HEK293 (cell line): ENCODE measurements around the gene TEX28.

Experiments used
- CTCF ChIA-PET: fragments of 350-600 bp; formaldehyde crosslinking; extraction: SDS; loops from one replicate; lab custom pipeline; 2021; ENCODE audit warnings: antibody characterized with exemption; lab: Yijun Ruan, JAX
- POLR2A ChIA-PET: fragments of 300-600 bp; formaldehyde crosslinking; extraction: SDS; loops from one replicate; lab custom pipeline; 2020; ENCODE audit warnings: antibody characterized with exemption, inconsistent platforms; lab: Yijun Ruan, JAX
- H3K27ac ChIP-seq: fragments of 200-500 bp; sonication (Bioruptor generic); 2 replicates; pipeline ENCODE4 v1.5.1; 2014; ENCODE audit warnings: low read depth, low read length, control low read depth, inconsistent platforms; ENCODE audit errors: extremely low read depth
- H3K36me3 ChIP-seq, 2 experiments: fragments of 200-500 bp in 1 of 2; sonication (Bioruptor generic) in 1 of 2; 1 replicate in 1 of 2; 2 replicates in 1 of 2; pipeline ENCODE4 v1.5.1; 2014 to 2017; ENCODE audit warnings: inconsistent platforms in 2 of 2, low read length in 2 of 2; ENCODE audit not compliant: control insufficient read depth in 2 of 2, insufficient read depth in 1 of 2
- H3K4me1 ChIP-seq: fragments of 200-500 bp; sonication (Bioruptor generic); 2 replicates; pipeline ENCODE4 v1.5.1; 2014; ENCODE audit warnings: mild to moderate bottlenecking, low read length, inconsistent platforms; ENCODE audit not compliant: control insufficient read depth, insufficient read depth
- H3K4me3 ChIP-seq: 2 replicates; pipeline ENCODE4 v1.5.1; 2011; ENCODE audit warnings: low read depth, mild to moderate bottlenecking, control low read depth, low read length, moderate library complexity
- H3K9me3 ChIP-seq: fragments of 200-500 bp; sonication (Bioruptor generic); 2 replicates; pipeline ENCODE4 v1.5.1; 2014; ENCODE audit warnings: low read depth, low read length, inconsistent platforms; ENCODE audit not compliant: control insufficient read depth, insufficient read depth
- AEBP2 ChIP-seq: fragments of 450-650 bp; formaldehyde crosslinking; IDR thresholded peaks from 2 replicates; pipeline ENCODE4 v1.5.1; 2016; ENCODE audit warnings: missing biosample characterization, missing genetic modification characterization, borderline replicate concordance
- GLIS1 ChIP-seq: fragments of 450-650 bp; formaldehyde crosslinking; IDR thresholded peaks from 2 replicates; pipeline ENCODE4 v1.5.1; 2016; ENCODE audit warnings: missing biosample characterization, missing genetic modification characterization
- TRIM28 ChIP-seq: IDR thresholded peaks from 2 replicates; pipeline ENCODE4 v1.6.1; 2011; ENCODE audit warnings: low read length, control low read depth, borderline replicate concordance
- ZBTB17 ChIP-seq: fragments of 450-650 bp; formaldehyde crosslinking; IDR thresholded peaks from 2 replicates; pipeline ENCODE4 v1.5.1; 2016; ENCODE audit warnings: missing biosample characterization, missing genetic modification characterization
- ZBTB20 ChIP-seq: fragments of 450-650 bp; formaldehyde crosslinking; IDR thresholded peaks from 2 replicates; pipeline ENCODE4 v1.5.1; 2016; ENCODE audit warnings: missing biosample characterization, missing genetic modification characterization
- ZEB2 ChIP-seq: fragments of 450-650 bp; formaldehyde crosslinking; IDR thresholded peaks from 2 replicates; pipeline ENCODE4 v1.5.1; 2016; ENCODE audit warnings: missing biosample characterization, missing genetic modification characterization
- ZFHX2 ChIP-seq: fragments of 450-650 bp; formaldehyde crosslinking; conservative IDR thresholded peaks from 2 replicates; pipeline ENCODE4 v1.5.1; 2016; ENCODE audit warnings: missing biosample characterization, missing genetic modification characterization
- ZIC2 ChIP-seq: fragments of 450-650 bp; formaldehyde crosslinking; IDR thresholded peaks from 2 replicates; pipeline ENCODE4 v1.5.1; 2016; ENCODE audit warnings: missing biosample characterization, missing genetic modification characterization
- ZNF169 ChIP-seq: fragments of 450-650 bp; formaldehyde crosslinking; IDR thresholded peaks from 2 replicates; pipeline ENCODE4 v1.5.1; 2016; ENCODE audit warnings: missing biosample characterization, missing genetic modification characterization
- ZNF175 ChIP-seq: fragments of 450-650 bp; formaldehyde crosslinking; IDR thresholded peaks from 2 replicates; pipeline ENCODE4 v1.5.1; 2016; ENCODE audit warnings: missing biosample characterization, missing genetic modification characterization
- ZNF2 ChIP-seq: fragments of 450-650 bp; formaldehyde crosslinking; IDR thresholded peaks from 2 replicates; pipeline ENCODE4 v1.5.1; 2016; ENCODE audit warnings: missing biosample characterization, missing genetic modification characterization
- ZNF223 ChIP-seq: fragments of 450-650 bp; formaldehyde crosslinking; IDR thresholded peaks from 2 replicates; pipeline ENCODE4 v1.5.1; 2016; ENCODE audit warnings: missing biosample characterization, missing genetic modification characterization
- ZNF426 ChIP-seq: fragments of 450-650 bp; formaldehyde crosslinking; IDR thresholded peaks from 2 replicates; pipeline ENCODE4 v1.5.1; 2017; ENCODE audit warnings: missing biosample characterization, missing genetic modification characterization, mild to moderate bottlenecking, inconsistent platforms, moderate library complexity
- ZNF518A ChIP-seq: fragments of 450-650 bp; formaldehyde crosslinking; conservative IDR thresholded peaks from 2 replicates; pipeline ENCODE4 v1.5.1; 2016; ENCODE audit warnings: low read depth, missing biosample characterization, missing genetic modification characterization
- ZNF621 ChIP-seq: fragments of 450-650 bp; formaldehyde crosslinking; IDR thresholded peaks from 2 replicates; pipeline ENCODE4 v1.5.1; 2017; ENCODE audit warnings: missing biosample characterization, missing genetic modification characterization
- ZNF623 ChIP-seq: fragments of 450-650 bp; formaldehyde crosslinking; IDR thresholded peaks from 2 replicates; pipeline ENCODE4 v1.5.1; 2016; ENCODE audit warnings: missing biosample characterization, missing genetic modification characterization
- ZNF624 ChIP-seq: fragments of 450-650 bp; formaldehyde crosslinking; IDR thresholded peaks from 2 replicates; pipeline ENCODE4 v1.5.1; 2017; ENCODE audit warnings: missing biosample characterization, missing genetic modification characterization
- ZNF654 ChIP-seq: fragments of 450-650 bp; formaldehyde crosslinking; IDR thresholded peaks from 2 replicates; pipeline ENCODE4 v1.5.1; 2016; ENCODE audit warnings: low read depth, missing biosample characterization, missing genetic modification characterization
- ZNF660 ChIP-seq: fragments of 450-650 bp; IDR thresholded peaks from 2 replicates; pipeline ENCODE4 v1.5.1; 2018; ENCODE audit warnings: missing biosample characterization, mild to moderate bottlenecking, missing genetic modification characterization
- ZNF768 ChIP-seq: fragments of 450-650 bp; formaldehyde crosslinking; IDR thresholded peaks from 2 replicates; pipeline ENCODE4 v1.5.1; 2018; ENCODE audit warnings: missing biosample characterization, mild to moderate bottlenecking, missing genetic modification characterization
- ZNF791 ChIP-seq: fragments of 450-650 bp; formaldehyde crosslinking; IDR thresholded peaks from 2 replicates; pipeline ENCODE4 v1.5.1; 2016; ENCODE audit warnings: missing biosample characterization, missing genetic modification characterization
- ZNF830 ChIP-seq: fragments of 450-650 bp; IDR thresholded peaks from 2 replicates; pipeline ENCODE4 v1.5.0; 2018; ENCODE audit warnings: missing biosample characterization, missing genetic modification characterization, low read depth, mild to moderate bottlenecking, moderate library complexity
- ZSCAN16 ChIP-seq: fragments of 450-650 bp; formaldehyde crosslinking; IDR thresholded peaks from 2 replicates; pipeline ENCODE4 v1.5.1; 2016; ENCODE audit warnings: missing biosample characterization, missing genetic modification characterization
- TF ChIP-seq, protein P1 (sequence below): fragments of 450-650 bp; formaldehyde crosslinking; IDR thresholded peaks from 2 replicates; pipeline ENCODE4 v1.5.1; 2016; ENCODE audit warnings: missing biosample characterization, missing genetic modification characterization
- TF ChIP-seq, protein P2 (sequence below): fragments of 450-650 bp; formaldehyde crosslinking; IDR thresholded peaks from 2 replicates; pipeline ENCODE4 v1.5.1; 2017; ENCODE audit warnings: missing biosample characterization, missing genetic modification characterization

The TEX28 gene

DNA sequence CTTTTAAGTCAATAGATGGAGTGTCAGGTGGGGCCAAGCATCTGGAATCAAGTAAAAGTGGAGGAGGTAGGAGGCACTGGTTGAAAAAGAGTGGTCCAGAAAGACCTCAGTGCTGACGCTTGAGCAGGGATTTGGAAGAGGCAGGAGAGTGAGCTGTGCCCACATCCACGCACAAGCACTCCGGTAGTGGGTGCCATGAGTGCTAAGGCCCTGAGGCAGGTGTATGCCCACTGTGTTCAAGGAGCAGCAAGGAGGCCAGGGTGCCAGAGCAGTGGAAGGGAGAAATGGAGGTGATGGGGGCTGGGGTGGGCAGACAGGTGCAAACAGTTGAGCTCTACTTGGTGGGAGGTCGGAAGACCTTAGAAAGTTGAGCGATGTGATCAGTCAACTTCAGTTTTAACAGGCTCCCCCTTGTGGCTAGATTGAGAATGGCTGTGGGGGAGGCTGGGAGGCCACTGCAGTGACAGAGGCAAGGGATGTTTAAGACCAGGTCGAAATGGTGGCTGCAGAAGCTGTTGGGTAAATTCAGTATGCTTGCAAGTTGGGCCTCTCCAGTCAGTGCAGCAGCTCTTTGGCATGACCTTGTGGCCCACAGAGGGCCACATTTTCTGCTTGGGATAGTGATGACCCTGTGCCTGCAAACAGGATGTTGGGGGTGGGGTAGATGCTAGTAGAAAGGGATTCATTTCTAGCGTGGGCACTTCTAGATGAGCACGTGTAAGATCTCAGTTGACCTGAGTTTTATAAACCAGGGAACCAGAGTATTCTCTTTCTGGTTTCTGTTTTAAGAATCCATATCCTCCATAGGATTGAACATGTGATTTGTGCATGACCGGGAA is 13.4 kb upstream of the TEX28 start:
- Histone ChIP-seq H3K27ac (no peak overlapping the region), H3K36me3 (no peaks in the 10 kb centered on the region), H3K9me3 (no peaks in the 10 kb centered on the region), H3K4me1 (no peaks in the 10 kb centered on the region), H3K4me3 (no peak overlapping the region)
- ChIA-PET CTCF (interaction anchor here (0.6 to 3.1 kb wide), 20 partner anchors 9 to 1081 kb away, joined by 3 to 21 read pairs (median 4); partner anchors contain the start of gene TKTL1), POLR2A (interaction anchor here (0.8 kb wide), 1 partner anchor 63 kb away, joined by 5 read pairs; no protein-coding TSS in a partner anchor)
- TF ChIP-seq GLIS1 (tag by site-specific recombination) (peak; percentile 52), ZNF654 (tag by site-specific recombination) (peak; percentile 37), ZNF426 (tag by site-specific recombination) (no peak), TRIM28 (0 out of 2 replicates have a peak, but pooled peaks have one; percentile 18), ZNF624 (tag by site-specific recombination) (no peak), ZFHX2 (tag by site-specific recombination) (peak; percentile 24; the same call in 1 of the 2 replicates), ZNF623 (peak; percentile 70), ZNF830 (tag by site-specific recombination) (no peak), ZSCAN16 (peak; percentile 39; the same call in 1 of the 2 replicates), ZNF223 (tag by site-specific recombination) (no peak), ZBTB17 (tag by site-specific recombination) (peak; percentile 70)
- TF ChIP-seq, protein P1, sequence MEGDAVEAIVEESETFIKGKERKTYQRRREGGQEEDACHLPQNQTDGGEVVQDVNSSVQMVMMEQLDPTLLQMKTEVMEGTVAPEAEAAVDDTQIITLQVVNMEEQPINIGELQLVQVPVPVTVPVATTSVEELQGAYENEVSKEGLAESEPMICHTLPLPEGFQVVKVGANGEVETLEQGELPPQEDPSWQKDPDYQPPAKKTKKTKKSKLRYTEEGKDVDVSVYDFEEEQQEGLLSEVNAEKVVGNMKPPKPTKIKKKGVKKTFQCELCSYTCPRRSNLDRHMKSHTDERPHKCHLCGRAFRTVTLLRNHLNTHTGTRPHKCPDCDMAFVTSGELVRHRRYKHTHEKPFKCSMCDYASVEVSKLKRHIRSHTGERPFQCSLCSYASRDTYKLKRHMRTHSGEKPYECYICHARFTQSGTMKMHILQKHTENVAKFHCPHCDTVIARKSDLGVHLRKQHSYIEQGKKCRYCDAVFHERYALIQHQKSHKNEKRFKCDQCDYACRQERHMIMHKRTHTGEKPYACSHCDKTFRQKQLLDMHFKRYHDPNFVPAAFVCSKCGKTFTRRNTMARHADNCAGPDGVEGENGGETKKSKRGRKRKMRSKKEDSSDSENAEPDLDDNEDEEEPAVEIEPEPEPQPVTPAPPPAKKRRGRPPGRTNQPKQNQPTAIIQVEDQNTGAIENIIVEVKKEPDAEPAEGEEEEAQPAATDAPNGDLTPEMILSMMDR (tag by site-specific recombination), result peak; percentile 52; the same call in 1 of the 2 replicates

GRCh38 chrX:154307202-154307601 is 12.3 kb upstream of the TEX28 start:
- POLR2A ChIA-PET, result no interaction called here
- CTCF ChIA-PET, result interaction anchor here (1.0 to 3.1 kb wide), 5 partner anchors 8 to 168 kb away, joined by 3 to 21 read pairs (median 10); no protein-coding TSS in a partner anchor
- TF ChIP-seq ZNF175 (no peak), ZEB2 (no peak), AEBP2 (tag by site-specific recombination) (no peak), ZNF791 (tag by site-specific recombination) (no peak), ZNF660 (tag by site-specific recombination) (no peak), ZNF2 (tag by site-specific recombination) (no peak), ZNF518A (tag by site-specific recombination) (no peak), ZNF768 (tag by site-specific recombination) (no peak), ZIC2 (no peak), ZNF169 (tag by site-specific recombination) (no peak), ZBTB20 (tag by site-specific recombination) (no peak), ZNF621 (tag by site-specific recombination) (no peak)
- TF ChIP-seq, protein P2, sequence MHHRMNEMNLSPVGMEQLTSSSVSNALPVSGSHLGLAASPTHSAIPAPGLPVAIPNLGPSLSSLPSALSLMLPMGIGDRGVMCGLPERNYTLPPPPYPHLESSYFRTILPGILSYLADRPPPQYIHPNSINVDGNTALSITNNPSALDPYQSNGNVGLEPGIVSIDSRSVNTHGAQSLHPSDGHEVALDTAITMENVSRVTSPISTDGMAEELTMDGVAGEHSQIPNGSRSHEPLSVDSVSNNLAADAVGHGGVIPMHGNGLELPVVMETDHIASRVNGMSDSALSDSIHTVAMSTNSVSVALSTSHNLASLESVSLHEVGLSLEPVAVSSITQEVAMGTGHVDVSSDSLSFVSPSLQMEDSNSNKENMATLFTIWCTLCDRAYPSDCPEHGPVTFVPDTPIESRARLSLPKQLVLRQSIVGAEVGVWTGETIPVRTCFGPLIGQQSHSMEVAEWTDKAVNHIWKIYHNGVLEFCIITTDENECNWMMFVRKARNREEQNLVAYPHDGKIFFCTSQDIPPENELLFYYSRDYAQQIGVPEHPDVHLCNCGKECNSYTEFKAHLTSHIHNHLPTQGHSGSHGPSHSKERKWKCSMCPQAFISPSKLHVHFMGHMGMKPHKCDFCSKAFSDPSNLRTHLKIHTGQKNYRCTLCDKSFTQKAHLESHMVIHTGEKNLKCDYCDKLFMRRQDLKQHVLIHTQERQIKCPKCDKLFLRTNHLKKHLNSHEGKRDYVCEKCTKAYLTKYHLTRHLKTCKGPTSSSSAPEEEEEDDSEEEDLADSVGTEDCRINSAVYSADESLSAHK (tag by site-specific recombination), result no peak

More at GRCh38 chrX:154307202-154307601, 12.3 kb upstream of the TEX28 start:
- no peaks in the 10 kb centered on the region for H3K4me1 ChIP-seq
- H3K9me3 ChIP-seq, result no peaks in the 10 kb centered on the region
- H3K4me3 ChIP-seq, result no peak overlapping the region
- no peaks in the 10 kb centered on the region for H3K36me3 ChIP-seq
- H3K27ac ChIP-seq, result no peak overlapping the region
